Measurements from ENCODE around the gene TMEM101.
"Not testable (repeated sequence)": the region's sequence is repeated elsewhere in the genome, so short reads cannot be mapped to it uniquely, and the experiment has no call there.

The TMEM101 gene

DNA sequence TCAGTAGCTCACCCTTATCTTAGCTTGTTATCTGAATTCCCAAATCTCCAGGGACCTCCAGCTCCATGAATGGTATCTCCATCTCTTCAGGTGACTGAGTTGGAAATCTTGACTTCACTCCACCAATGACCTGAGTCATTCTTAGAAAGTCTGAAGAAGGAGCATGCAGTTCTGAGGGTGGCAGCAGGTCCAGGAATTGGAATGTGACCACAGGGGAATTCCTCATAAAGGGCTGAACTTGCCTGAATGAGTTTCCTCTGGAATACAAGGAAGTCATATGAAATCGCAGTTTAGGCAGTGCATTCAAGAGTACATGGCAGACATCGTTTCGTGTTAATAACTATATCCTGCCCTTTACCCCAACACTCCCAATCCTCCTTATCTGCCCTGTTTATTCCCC is 48.5 kb downstream of the TMEM101 start:
- Histone ChIP-seq H3K4me1 (ENCODE audit: insufficient read depth, low read length) (no peaks in the 10 kb centered on the region), H3K9me3 (ENCODE audit: low read length) (no peaks in the 10 kb centered on the region), H3K27ac (ENCODE audit: low read depth, low read length) (no peak overlapping the region), H3K36me3 (ENCODE audit: insufficient read depth, low read length) (no peaks in the 10 kb centered on the region), H3K9ac (ENCODE audit: low read length) (no peak overlapping the region), H3K4me3 (ENCODE audit: low read depth in 1 of 2, low read length in 2 of 2) (no peak overlapping the region), H3K27me3 (ENCODE audit: control insufficient read depth in 1 of 2, insufficient read depth in 2 of 2, low read length in 2 of 2) (no peaks in the 10 kb centered on the region)

DNA sequence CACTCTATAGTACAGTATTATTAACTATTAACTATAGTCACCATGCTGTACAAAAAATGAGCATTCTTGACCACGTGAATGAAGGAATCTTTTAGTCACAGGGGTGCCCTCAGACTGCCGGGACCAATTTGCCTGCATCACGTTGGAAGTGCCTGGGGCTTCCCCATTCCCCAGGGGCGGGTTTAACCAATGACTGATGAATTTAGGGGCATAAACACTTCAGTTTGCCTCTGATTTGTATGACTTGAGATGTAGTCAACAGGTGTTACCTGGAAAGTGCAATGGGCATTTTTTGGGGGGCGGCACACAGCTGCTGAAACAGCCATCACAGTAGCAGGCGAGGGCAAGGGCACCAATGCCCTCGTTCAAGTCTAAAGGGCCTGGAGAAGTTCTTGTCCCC is 52.3 kb downstream of the TMEM101 start:
- Histone ChIP-seq H3K9me3 (ENCODE audit: low read length) (no peaks in the 10 kb centered on the region), H3K27me3 (ENCODE audit: control insufficient read depth in 1 of 2, insufficient read depth in 2 of 2, low read length in 2 of 2) (no peaks in the 10 kb centered on the region), H3K9ac (ENCODE audit: low read length) (no peak overlapping the region), H3K4me3 (ENCODE audit: low read depth in 1 of 2, low read length in 2 of 2) (no peak overlapping the region), H3K36me3 (ENCODE audit: insufficient read depth, low read length) (no peaks in the 10 kb centered on the region), H3K4me1 (ENCODE audit: insufficient read depth, low read length) (no peaks in the 10 kb centered on the region), H3K27ac (ENCODE audit: low read depth, low read length) (no peak overlapping the region)

DNA sequence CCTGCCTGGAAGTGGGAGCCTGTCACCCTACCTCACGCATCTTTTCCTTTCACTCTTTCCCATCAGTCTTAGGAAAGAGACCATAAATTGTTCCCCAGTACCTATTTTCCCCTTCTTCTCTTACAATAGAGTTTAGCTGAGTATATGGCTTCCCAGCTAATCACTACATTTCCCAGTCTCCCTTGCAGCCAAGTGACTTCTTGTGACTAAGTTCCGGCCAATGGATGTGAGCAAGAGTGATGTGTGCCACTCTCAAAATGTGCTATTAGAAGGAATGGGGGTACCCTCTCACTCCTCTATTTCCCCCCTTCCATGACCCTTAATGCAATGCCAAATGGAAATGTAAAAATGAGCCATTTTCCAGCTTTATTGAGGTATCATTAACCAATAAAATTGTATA is 52.8 kb downstream of the TMEM101 start:
- H3K4me1 ChIP-seq (ENCODE audit: insufficient read depth, low read length) = no peaks in the 10 kb centered on the region
- no peaks in the 10 kb centered on the region for H3K36me3 ChIP-seq (ENCODE audit: insufficient read depth, low read length)
- H3K4me3 ChIP-seq (ENCODE audit: low read depth in 1 of 2, low read length in 2 of 2) = no peak overlapping the region
- no peaks in the 10 kb centered on the region for H3K9me3 ChIP-seq (ENCODE audit: low read length)
- H3K9ac ChIP-seq (ENCODE audit: low read length) = no peak overlapping the region
- H3K27ac ChIP-seq (ENCODE audit: low read depth, low read length) = no peak overlapping the region
- H3K27me3 ChIP-seq (ENCODE audit: control insufficient read depth in 1 of 2, insufficient read depth in 2 of 2, low read length in 2 of 2) = no peaks in the 10 kb centered on the region

DNA sequence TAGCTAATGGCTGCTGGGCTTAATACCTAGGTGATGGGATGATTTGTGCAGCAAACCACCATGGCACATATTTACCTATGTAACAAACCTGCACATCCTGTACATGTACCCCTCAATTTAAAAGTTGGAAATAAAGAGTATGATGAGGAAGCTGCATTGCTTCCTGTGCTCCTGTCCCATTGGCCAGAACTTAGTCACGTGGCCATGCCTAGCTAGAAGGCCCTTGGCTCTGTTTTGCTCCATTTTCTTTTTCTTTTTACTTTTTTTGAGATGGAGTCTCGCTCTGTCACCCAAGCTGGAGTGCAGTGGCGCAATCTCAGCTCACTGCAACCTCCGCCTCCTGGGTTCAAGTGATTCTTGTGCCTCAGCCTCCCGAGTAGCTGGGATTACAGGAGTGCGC is 53.5 kb downstream of the TMEM101 start:
- not testable (repeated sequence) for H3K9me3 ChIP-seq (ENCODE audit: low read length); H3K36me3 ChIP-seq (ENCODE audit: insufficient read depth, low read length); H3K27me3 ChIP-seq (ENCODE audit: control insufficient read depth in 1 of 2, insufficient read depth in 2 of 2, low read length in 2 of 2); H3K4me3 ChIP-seq (ENCODE audit: low read depth in 1 of 2, low read length in 2 of 2); H3K9ac ChIP-seq (ENCODE audit: low read length); H3K27ac ChIP-seq (ENCODE audit: low read depth, low read length); H3K4me1 ChIP-seq (ENCODE audit: insufficient read depth, low read length)
